Stimulated activated CD4-positive, alpha-beta T cell treated with anti-CD3 and anti-CD28 coated beads, Interleukin-4, amount 100 ng/mL, for 4 hours (primary cell): ENCODE measurements around the gene CNTNAP5.

ENCODE experiments used
- DNase-seq, 2 experiments: peaks; one replicate each; pipeline ENCODE4 v3.0.0-alpha.2; 2020

The CNTNAP5 gene

DNA sequence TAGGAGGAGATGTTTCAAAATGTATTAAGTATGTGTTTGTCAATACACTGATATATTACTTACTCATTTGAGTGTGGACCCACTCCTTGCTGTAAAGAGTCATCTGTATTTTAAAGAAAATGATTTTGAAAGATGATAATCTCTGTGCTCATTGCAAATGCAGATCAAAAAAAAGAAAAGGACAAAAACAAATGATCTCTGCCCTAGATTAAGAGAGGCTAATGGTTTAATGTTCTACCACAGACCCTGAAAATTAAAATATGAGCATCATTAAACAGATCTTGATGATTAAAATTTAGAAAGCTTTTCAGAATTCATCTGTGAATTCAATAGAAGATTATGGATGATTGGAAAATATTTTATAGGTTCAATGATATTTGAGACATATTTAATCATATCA, 136.5 kb downstream of the CNTNAP5 start:
- DNase-seq, result no peak

DNA sequence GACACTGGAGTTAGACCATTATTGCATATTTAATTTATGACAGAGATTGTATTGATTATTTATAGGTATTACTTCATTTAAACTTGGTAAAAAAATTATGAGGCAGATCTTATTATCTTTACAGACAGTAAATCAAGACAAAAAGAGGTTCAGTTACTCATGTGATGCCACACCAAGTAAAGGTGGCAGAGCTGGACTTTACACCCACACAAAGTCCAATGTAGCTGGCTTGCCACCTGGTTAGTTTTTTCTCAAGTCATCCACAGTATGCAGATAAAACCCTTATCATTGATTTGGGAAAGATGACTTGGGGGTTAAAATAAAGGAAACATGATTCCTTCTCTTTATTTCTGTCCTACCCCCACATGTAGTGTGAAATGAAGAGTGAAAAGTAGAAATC, 137.2 kb downstream of the CNTNAP5 start:
- DNase-seq, result no peak

DNA sequence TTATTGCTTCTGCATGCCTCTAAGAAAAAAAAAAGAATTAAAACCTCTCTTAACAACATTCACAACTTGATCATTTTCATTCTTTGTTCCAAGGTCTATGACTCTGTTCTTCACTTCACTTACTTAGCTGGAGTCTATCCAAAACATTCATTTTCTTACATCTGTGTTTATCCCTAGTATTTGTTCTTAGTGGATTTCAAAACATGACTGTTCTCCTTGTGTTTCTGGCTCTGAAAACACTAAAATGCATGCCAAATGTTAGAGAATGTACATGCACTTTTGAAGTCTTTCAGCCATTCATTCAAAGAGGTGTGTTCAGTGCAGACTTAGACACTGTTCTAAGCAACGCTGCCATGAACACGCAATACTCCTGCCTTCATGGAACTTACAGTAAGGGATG, 138.8 kb downstream of the CNTNAP5 start:
- no peak for DNase-seq

DNA sequence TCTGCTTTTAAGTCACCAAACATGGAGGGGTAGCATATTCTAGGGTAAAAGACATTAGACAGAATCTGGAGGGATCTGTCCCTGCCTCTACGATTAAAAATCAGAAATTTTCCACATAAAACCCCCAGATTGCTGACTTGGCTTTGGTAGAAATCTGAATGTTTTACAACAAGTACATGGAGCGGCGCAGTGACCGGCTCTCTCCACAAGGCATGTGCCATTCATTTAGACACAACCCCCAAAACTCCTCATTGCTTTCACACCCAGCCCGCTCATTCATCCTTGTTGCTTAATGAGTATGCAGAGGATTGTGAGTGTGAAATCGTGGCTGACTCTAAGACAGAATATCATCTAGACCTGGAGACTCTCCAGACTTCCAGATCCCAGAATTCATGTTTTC, 140.6 kb downstream of the CNTNAP5 start:
- DNase-seq, result no peak

DNA sequence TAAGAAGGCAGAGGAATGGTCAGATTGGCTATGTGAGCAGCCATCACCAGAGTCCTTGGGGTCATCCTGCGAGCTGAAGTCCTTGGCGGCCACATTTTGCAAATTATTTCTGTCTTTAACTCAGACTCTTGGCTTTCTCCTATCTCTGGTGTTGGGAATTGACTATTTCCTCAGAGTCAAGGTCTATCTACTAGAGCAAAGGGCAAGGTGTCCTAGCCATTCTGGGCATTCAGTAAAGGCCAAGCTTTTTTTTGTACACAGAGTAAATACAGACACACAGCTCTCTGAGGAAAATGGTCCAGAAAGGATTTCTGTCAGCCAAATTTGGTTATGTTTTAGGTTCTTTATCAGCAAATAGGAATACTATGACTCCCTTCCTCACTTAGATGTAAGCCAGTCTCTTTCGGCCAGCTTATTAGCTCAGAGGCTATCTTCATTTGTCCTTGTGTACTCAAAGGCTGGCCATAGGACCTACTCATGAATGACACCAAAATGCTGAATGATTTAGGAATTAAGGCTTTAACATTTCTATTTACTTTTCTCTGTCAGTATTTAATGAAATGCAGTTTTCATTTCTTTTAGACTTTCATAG, 146.5 kb downstream of the CNTNAP5 start:
- no peak for DNase-seq

DNA sequence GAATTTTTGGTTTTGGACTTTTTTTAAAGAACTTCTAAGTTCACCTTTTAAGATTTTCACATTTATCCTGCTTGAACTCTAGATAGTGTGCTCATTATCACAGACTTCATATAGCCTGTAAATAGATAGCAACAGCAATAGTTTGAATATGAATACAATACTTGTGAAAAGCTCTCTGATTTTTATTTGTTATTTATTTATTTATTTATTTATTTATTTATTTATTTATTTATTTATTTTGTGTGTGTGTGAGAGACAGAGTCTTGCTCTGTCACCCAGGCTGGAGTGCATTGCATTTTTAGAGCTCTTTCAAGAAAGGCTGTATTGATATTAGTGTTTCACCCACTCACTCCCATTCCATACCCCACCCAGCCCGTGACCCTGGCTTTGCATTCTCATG, 153.6 kb downstream of the CNTNAP5 start:
- DNase-seq, result no peak

DNA sequence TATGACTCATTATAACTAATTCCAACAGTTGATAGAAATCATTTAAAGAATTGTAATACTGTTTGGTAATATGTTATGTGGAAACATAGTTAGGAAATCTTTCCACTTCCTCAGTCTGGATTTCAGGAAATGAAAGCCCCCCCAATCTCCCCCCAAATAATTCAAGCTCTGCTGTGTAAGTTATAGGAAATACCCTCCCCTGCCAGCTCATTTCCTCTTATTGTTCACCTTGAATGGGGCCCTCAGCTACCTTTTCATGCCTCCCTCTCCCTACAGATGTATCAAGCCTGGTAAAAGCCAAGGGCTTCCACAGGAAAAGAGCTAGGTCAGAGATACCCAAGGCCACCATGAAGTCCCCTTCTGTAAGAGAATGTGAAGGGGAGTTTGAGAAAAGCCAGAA, 155.5 kb downstream of the CNTNAP5 start:
- DNase-seq, result no peak

DNA sequence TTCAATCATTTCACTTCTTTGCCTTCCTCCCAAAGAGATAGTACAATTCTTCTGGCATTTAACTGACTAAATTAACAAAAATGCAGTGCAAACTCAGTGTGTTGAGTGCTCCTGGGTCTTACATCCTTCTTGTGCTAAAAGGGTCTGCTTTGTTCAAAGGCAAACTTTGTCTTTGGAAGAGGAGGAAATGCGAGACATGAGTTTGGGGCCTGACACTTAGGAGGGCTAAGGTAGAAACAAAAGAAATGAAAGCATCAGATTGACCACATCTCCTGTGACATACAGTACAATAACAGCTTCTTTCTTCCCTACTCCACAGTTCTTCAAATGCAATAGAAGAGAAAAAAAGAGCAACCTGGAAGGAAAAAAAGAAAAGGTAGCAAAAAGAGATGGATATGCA, 161.7 kb downstream of the CNTNAP5 start:
- DNase-seq, result no peak

DNA sequence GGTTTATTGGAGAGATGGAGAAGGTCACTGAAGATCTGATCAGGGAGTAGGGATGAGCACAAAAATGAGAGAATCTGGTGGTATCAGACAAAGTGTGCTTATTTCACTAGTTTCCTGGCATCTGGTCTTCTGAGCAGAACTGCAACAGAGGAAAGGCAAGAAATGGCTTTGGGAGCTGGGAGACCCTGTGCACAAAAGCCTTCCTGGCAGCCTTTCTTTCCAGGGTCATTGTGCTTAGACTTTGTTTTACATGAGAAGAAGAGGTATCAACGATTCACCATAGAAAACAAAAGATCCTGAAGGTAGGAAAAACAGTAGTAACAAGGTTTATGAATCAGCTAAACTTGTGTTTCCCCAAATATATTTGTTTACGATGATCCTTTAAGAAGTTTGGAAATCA, 162.9 kb downstream of the CNTNAP5 start:
- DNase-seq, result no peak

DNA sequence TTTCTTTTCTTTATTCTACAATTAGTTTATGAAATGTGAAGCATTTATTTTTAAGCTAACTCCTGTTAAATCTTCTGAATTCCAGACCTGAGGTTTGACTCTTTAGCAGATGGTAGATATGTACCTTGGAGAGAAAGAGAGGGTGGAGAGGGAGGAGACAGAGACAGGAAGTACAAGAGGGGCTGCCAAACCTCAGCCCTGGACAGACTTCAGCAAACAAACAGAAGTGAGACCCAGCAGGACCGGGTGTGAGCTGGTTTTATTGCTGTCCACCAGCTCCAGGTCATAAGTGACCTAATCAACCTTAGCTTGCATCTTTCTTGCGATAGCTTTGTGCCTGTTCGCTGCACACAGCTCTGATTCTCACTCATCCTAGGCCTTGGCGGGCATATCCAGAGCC, 168.6 kb downstream of the CNTNAP5 start:
- no peak for DNase-seq

DNA sequence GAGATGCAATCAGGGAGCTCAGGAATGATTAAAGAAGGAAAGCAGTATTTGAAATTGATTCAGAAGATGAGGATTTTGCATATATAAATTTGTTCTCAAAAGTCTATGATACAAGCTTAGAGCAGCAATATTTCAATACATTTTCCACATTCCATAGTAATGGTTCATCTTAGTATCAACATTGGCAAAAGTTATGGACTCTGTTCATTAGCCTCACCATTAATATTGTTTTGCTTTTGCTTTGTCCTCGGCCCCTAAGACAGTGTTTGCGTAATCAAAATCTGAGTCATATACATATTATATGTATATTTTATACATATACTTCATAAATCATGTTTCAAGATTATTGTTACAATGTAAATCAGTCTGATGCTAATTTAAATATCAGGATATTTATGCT, 176.6 kb downstream of the CNTNAP5 start:
- DNase-seq, result no peak

DNA sequence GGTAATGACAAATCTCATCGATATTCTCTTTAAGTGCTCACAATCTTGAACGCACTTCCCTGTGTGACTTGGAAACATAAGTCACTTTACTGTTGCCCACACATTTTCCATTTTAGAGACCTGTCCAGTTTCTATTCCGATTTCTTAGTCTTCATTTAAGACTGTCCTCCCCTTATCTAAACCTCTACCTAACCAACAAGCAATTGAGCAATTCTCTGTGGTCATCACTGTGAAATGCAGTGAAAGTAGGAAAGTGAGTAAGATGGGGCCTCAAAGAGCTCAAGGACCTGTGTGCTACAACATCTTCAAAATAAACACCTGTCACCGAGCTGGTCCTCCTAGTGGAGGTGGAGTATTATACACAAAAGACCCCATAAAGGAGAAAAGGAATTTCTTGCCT, 184.4 kb downstream of the CNTNAP5 start:
- no peak for DNase-seq

DNA sequence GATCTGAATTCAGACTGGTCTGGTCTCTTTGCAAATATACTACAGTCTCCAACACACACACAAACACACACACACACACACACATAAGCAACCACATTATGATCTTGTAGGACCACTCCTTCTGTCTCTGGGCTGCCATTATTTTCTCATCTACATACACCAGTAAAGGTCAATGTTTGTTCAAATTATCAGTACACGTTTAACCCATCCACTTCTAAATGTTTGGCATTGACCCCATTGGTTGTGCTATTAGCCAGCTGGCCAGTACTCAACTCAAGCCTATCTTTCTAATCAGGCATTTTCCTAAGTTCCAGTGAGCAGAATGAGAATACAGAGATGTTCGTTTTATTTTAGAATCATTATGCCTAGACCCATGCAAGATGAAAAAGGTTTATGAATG, 186.4 kb downstream of the CNTNAP5 start:
- no peak for DNase-seq

DNA sequence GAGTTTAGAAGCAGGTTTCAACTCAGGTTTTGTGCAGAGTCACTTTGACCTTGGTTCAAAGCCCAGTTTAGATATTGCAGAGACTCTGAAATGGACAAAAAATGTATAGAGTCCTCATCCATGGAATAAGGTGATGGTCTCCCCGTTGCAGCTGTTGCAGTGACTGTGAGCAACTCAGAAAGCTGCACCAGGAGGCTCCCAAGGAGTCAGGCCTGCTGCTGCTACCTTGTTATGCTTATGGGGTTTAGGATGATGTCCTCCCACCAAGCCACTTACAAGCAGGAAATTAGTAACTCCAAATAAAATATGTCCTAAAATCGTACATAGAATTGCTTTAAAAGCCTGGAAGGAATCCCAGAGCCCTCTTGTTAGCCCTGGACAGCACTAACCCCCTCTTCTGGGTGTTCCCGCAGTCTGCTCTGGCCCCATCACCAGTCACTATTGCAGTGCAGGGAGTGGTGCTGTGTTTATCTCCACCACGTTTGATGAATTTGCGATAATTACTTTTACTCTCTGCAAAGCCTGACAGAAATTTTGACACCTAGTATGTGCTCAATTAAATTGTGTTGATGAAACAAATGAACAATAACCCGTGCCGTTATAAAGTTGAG, 189.0 kb downstream of the CNTNAP5 start:
- no peak for DNase-seq

DNA sequence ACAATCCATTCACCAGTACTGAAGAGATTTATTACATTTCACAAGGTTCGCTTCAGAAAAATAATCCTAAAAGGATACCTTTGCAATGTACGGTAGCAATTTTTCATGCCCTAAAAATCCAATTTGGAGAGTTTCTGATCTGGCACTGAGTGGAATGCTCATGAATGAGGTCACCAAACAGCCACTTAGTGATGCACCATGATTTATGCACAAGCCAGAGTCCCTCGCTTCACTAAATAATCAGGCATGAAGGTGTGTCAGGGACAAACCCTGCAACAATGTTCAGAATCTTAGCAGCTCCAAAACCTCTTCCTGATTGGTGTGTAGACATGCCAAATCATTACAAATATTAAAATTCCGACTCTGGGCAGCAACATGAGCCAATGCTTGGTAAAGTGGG, 221.1 kb downstream of the CNTNAP5 start:
- no peak for DNase-seq

DNA sequence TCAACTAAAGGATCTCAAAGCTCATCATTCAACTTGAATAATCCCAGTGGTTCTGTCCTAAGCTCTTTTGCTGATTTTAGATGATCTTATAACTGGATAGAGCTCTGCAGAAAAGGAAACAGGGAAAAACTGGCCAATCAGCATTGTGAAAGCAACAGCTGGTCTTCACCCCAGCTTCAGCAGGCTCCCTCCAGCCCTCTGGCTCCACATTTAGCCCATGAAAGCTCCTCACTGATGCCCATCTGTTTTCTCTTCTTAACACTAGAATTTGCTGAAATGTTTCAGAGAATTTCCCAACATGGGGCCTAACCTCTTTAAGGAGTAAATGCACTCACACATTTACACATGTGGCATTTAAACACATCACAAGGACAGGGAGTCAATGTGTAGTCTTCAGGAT, 223.3 kb downstream of the CNTNAP5 start:
- no peak for DNase-seq

DNA sequence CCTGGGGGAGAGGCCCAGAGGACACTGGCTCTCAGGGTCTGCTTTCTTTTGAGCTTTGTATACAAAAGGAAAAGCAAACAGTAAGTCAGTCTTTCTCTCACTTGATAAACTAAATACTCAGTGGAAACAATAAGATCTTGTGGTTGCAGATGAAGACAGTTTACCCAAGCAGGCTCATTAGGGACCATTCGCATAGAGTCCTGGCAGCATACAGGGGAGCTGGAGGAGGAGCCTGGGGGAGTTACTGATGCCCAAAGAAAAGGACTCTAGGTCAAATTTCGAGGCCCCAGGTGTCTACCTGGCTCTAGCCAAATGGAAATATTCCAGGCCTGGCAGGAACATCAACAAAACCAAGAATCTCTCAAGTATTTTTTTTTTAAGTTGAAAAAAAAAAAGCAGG, 225.3 kb downstream of the CNTNAP5 start:
- DNase-seq, result no peak

DNA sequence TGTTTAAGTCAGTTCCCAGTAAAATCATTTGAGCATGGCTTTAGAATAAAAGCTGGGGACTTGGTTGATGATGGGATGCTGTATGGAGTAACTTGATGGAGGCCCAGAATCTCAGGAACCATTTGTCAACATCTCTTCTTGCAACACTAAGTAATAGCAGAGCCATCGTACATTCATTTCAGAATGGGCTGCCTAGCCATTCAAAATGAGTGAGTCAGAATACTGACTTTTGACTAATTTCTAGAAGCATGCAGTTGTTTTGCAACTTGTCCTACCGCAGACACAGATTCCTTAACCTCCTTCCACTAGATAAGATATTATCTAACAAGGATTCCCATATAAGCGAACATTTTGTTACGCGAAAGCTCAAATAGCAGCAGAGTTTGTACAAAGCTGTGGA, 229.5 kb downstream of the CNTNAP5 start:
- DNase-seq, result no peak

DNA sequence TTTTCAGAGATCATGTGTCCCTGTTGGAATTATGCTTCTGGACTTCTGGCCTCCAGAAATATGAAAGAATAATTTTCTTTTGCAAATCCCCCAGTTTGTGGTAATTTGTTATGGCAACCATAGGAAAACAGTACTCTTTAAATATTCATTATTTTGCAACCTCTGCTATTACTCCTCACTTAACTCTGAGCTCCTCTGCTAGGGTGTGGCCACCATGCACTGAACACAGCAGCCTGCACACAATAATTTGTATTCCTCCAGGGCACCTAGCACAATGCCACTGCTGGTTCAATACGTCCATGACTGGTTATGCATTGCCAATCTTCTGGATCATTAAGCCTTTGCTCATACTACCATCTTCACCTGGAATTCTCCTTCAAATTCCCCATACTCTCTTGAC, 232.0 kb downstream of the CNTNAP5 start:
- DNase-seq, result no peak

DNA sequence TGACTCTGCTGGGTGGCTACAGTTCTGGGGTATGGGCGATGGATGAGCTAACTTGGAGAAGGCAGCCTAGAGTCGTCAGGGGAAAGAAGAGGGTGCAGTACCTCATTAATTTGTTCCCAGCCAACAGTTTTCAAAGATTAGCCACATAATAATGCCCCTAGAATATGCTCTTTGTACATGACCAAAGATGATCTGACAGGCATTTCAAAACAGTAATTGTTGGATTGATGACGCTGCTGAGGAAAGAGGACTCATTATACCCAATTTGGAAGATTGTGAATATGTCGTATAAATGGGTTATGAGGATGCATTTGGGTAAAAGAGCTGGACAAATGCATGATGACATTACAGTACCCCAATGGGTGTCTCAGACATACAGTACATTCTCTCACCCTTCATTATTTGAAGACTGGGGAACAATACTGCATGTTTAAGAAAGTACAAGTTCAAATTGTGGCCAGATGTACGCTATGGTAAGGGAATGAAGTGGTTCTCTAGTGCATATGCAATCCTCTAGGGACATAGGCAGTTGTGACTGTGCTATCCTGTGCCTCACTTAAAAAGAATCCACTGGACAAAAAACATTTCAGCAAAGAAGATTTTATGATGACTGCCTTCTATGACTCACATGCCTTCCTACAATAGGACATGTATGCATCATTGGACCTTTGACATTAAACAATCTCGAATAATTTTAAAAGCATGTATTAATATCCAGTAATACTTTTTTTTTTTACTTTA, 233.2 kb downstream of the CNTNAP5 start:
- DNase-seq, result no peak

DNA sequence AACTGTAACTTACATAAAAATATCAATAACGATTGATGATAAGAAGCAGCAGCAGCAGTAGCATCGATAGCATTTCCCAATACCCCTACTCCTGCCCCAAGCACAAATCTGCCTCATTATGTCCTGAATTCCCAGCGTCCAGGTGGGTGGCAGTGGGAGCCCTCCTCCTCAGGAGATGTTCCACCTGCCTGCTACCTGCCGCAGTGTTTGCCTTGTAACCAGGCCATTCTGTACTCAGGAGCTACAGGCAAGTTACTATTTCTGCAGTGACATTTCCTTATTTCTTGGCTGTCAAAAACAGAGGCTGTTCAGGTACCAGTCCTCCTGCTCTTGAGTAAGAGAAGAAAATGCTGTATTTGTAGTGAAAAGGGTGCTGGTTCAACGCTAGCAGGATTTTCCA, 236.4 kb downstream of the CNTNAP5 start:
- no peak for DNase-seq

DNA sequence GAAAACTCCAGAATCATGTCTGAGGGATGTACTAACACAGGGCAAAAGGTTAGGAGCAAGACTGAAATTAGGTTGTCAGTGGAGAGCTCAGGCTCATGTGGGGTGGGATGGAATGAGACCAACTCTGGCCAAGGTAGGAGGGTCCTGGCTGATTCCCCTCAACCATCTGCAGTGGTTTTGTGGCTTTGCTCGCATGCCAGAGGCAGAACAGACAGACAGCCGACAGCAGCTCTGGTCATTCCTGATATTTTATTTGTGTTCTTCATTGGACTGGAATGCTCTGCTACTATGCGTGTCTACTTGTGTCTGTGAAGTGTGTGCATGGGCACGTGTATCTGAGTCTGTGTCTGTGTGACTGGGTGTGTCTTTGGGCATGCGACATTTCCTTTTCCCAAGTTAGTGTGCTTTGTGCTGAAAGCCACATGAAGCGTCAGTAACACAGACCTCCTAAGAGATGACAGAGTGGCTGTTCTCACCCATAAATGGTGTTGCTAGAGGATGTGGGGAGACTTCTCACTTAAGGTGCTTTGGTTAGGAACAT, 239.5 kb downstream of the CNTNAP5 start:
- DNase-seq, result no peak

DNA sequence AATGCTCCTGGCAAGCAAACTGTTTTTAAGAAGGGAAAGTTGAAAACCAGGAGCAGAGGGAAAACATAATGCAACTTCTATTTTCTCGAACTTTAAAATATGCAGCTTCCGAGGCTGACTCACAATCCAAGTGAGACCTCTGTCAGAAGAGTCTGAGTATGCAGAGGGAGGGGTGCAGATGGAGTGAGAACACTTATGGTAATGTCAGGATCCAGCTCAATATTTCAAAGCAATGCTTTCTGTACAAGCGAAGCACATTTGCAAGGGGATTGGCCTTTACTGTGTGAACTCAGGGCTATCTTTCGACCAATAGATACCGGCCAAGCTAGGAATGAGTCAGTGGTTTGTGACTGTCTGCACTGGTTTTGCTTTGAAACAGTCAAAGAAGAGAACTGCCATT, 242.7 kb downstream of the CNTNAP5 start:
- DNase-seq, result no peak

DNA sequence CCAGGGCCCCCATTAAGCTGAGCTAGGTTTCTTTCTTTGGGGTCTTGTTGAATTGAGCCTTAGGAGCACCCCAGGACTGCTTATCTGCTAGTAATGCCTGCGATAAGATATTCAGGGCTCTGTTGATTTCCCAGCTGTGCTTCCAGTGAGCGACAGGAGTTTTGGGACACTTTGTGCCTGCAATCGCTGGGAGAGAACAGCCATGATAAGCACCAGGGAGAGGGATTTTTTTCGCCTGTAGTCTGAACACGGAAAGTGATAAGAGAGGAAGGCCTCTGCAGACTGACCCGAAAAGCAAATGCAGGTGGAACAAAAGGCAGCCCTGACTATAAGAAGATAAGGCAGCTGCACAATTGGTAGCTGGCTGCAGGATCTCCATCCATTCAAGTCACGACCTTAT, 244.3 kb downstream of the CNTNAP5 start:
- DNase-seq, result no peak
